Activated T-helper 17 cell treated with anti-CD3 and anti-CD28 coated beads, Interleukin-2, amount 50 U/mL, for 72 hours (primary cell): ENCODE data around the gene C6orf62. TPM values are rescaled to one million over a fixed set of nuclear protein-coding genes. Genes with fewer than 3 reads are reported as not detected.
"Not testable (repeated sequence)": the region's sequence is repeated elsewhere in the genome, so short reads cannot be mapped to it uniquely, and the experiment has no call there.

Experiments
- ATAC-seq: fragments of 150-1000 bp; cut with Tn5 transposase; replicated peaks from 2 replicates; pipeline ENCODE4 v1.10.0; 2021; ENCODE audit warnings: mild to moderate bottlenecking, moderate library complexity
- H3K27ac Mint-ChIP-seq: one replicate; pipeline ENCODE4 v1.8.0; 2022; ENCODE audit warnings: mixed read lengths
- H3K27me3 Mint-ChIP-seq: one replicate; pipeline ENCODE4 v1.8.0; 2022; ENCODE audit warnings: mixed read lengths
- H3K36me3 Mint-ChIP-seq: one replicate; pipeline ENCODE4 v1.8.0; 2022; ENCODE audit warnings: low read depth, mild to moderate bottlenecking, mixed read lengths
- H3K4me1 Mint-ChIP-seq: one replicate; pipeline ENCODE4 v1.8.0; 2022; ENCODE audit warnings: mixed read lengths
- H3K4me3 Mint-ChIP-seq: one replicate; pipeline ENCODE4 v1.8.0; 2022; ENCODE audit warnings: mild to moderate bottlenecking, mixed read lengths
- H3K9me3 Mint-ChIP-seq: one replicate; pipeline ENCODE4 v1.8.0; 2022; ENCODE audit warnings: mixed read lengths
- total RNA-seq, 2 donors: library from RNA; stranded (reverse); gene quantifications; one replicate each; pipeline ENCODE4 v1.2.3, GENCODE V29; 2022

C6orf62 gene
- total RNA-seq, 2 donors from 2014 or later = 106 to 185 TPM

GRCh38 chr6:24695635-24696034 is 23.3 kb downstream of the C6orf62 start:
- peaks cover 29% of the 10 kb centered on the region for H3K36me3 Mint-ChIP-seq
- H3K4me1 Mint-ChIP-seq = peaks cover 31% of the 10 kb centered on the region
- peak overlapping the region; percentile 61 for H3K4me3 Mint-ChIP-seq
- not testable (repeated sequence) for H3K27me3 Mint-ChIP-seq, H3K9me3 Mint-ChIP-seq
- H3K27ac Mint-ChIP-seq = peak overlapping the region; percentile 72
- ATAC-seq = peak; percentile 30

- peaks cover 31% of the 10 kb centered on the region for H3K4me1 Mint-ChIP-seq
- peaks cover 15% of the 10 kb centered on the region for H3K36me3 Mint-ChIP-seq
- no peak overlapping the region for H3K27ac Mint-ChIP-seq
- H3K4me3 Mint-ChIP-seq = no peak overlapping the region
- no peaks in the 10 kb centered on the region for H3K9me3 Mint-ChIP-seq
- no peak for ATAC-seq
- H3K27me3 Mint-ChIP-seq = no peaks in the 10 kb centered on the region
These were observed 24.8 kb downstream of the C6orf62 start for GRCh38 chr6:24694198-24694597.

DNA sequence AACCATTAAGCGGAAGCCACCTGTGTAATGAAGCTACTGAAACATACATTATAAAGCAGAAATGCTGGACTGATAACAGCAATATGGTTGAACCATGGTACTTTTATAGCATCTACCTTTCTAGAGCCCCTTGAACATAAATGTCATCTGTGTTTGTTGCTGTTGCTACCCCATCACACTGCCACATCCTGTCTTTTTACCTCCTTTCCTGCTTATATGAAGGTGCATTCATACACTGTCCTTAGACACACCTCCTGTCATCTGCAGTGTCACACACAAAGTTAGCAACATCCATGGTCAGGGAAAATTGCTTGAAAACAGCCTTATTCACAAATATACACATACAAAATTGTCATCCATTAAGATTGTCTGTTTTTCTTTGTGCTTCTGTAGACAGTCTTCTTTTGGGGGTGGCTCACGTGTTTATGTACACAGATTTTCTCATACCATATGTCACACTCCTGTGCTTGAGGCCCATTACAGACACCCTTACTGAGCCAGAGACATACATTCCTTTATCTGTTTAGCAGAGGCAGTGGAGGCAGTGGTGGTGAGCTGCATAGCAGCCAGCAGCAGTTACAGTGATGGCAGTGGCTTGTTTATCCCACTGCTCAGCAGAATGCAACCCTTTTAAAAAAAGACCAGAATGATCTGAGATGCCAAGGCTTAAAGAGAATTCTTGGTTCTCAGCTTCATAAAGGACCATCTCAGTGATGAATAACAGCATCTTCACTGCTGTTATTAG is 25.9 kb downstream of the C6orf62 start:
- Mint-ChIP-seq H3K4me1 (peaks cover 26% of the 10 kb centered on the region), H3K27ac (no peak overlapping the region), H3K36me3 (peaks cover 15% of the 10 kb centered on the region), H3K27me3 (no peaks in the 10 kb centered on the region), H3K9me3 (no peaks in the 10 kb centered on the region), H3K4me3 (no peak overlapping the region)
- ATAC-seq = no peak

DNA sequence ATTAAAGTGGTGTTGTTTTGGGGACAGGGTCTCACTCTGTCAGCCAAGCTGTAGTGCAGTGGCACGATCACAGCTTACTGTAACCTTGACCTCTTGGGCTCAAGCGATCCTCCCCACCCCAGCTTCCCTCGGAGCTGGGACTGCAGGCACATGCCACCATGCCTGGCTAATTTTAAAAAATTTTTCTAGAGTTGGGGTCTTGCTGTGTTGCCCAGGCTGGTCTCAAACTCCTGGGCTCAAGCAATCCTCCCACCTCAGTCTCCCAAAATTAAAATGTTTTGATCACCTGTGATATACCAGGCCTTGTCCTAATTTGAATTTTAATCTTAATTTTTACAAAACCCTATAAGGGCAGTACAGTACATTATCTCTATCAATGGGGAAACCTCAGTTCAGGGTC is 26.5 kb downstream of the C6orf62 start:
- ATAC-seq = no peak
- Mint-ChIP-seq H3K27me3 (no peaks in the 10 kb centered on the region), H3K4me3 (no peak overlapping the region), H3K9me3 (no peaks in the 10 kb centered on the region), H3K4me1 (peaks cover 22% of the 10 kb centered on the region), H3K36me3 (peaks cover 14% of the 10 kb centered on the region), H3K27ac (peak overlapping the region; percentile 47)

DNA sequence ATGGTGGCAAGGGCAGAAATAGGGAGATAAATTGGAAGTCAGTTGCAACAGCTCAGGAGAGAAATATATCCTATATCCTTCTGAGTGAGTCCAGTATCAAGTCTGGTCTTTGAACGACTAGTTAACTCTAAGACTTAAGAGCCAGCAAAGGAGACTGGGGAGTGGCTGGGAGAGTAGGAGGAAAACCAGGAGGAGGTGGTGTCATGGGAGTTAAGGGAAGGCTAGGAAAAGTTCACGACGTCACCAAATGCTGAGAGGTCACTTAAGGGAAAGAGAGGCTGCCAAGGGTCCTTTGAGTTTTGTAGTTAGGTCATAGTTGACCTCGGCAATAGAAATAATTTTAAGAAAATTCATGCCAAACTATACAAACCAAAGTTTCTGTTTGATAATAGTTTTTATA is 27.0 kb downstream of the C6orf62 start:
- no peak overlapping the region for H3K4me3 Mint-ChIP-seq
- peaks cover 22% of the 10 kb centered on the region for H3K4me1 Mint-ChIP-seq
- H3K9me3 Mint-ChIP-seq = no peaks in the 10 kb centered on the region
- no peak for ATAC-seq
- peaks cover 18% of the 10 kb centered on the region for H3K36me3 Mint-ChIP-seq
- peak overlapping the region; percentile 47 for H3K27ac Mint-ChIP-seq
- no peaks in the 10 kb centered on the region for H3K27me3 Mint-ChIP-seq

- H3K4me3 Mint-ChIP-seq = no peak overlapping the region
- no peaks in the 10 kb centered on the region for H3K27me3 Mint-ChIP-seq
- no peak for ATAC-seq
- peaks cover 19% of the 10 kb centered on the region for H3K36me3 Mint-ChIP-seq
- peak overlapping the region; percentile 47 for H3K27ac Mint-ChIP-seq
- H3K4me1 Mint-ChIP-seq = peaks cover 22% of the 10 kb centered on the region
- no peaks in the 10 kb centered on the region for H3K9me3 Mint-ChIP-seq
These were observed 27.4 kb downstream of the C6orf62 start for GRCh38 chr6:24691550-24691949.

- no peak overlapping the region for H3K4me3 Mint-ChIP-seq
- no peaks in the 10 kb centered on the region for H3K9me3 Mint-ChIP-seq
- peak overlapping the region; percentile 47 for H3K27ac Mint-ChIP-seq
- H3K4me1 Mint-ChIP-seq = peaks cover 14% of the 10 kb centered on the region
- peaks cover 19% of the 10 kb centered on the region for H3K36me3 Mint-ChIP-seq
- ATAC-seq = no peak
- no peaks in the 10 kb centered on the region for H3K27me3 Mint-ChIP-seq
These were observed 28.4 kb downstream of the C6orf62 start for GRCh38 chr6:24690593-24690992.

DNA sequence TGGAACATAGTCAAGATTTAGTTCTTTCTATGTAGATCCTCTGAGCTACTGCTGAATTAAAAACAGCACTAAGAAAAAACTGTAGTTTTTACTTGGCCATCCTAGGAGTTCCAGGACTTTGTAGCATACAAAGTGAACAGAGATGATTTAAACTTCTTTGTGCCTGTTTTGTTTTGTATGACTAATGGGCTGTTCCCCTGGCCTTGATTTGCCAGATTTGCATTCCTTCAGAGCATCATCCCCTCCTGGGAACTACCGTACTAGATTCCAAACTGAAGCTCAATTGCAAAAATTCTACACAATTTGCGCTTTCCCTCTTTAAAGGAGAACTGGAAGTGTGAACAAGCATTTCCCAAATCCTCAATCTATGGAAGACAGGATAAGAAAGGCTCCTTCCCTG is 29.0 kb downstream of the C6orf62 start:
- H3K9me3 Mint-ChIP-seq = no peaks in the 10 kb centered on the region
- H3K27me3 Mint-ChIP-seq = no peaks in the 10 kb centered on the region
- peaks cover 19% of the 10 kb centered on the region for H3K36me3 Mint-ChIP-seq
- H3K4me1 Mint-ChIP-seq = peaks cover 10% of the 10 kb centered on the region
- H3K4me3 Mint-ChIP-seq = no peak overlapping the region
- no peak overlapping the region for H3K27ac Mint-ChIP-seq
- no peak for ATAC-seq

GRCh38 chr6:24686946-24687345 is 32.0 kb downstream of the C6orf62 start:
- no peak for ATAC-seq
- Mint-ChIP-seq H3K27me3 (no peaks in the 10 kb centered on the region), H3K4me3 (no peak overlapping the region), H3K4me1 (peaks cover 3% of the 10 kb centered on the region), H3K9me3 (no peaks in the 10 kb centered on the region), H3K36me3 (peaks cover 19% of the 10 kb centered on the region), H3K27ac (no peak overlapping the region)

DNA sequence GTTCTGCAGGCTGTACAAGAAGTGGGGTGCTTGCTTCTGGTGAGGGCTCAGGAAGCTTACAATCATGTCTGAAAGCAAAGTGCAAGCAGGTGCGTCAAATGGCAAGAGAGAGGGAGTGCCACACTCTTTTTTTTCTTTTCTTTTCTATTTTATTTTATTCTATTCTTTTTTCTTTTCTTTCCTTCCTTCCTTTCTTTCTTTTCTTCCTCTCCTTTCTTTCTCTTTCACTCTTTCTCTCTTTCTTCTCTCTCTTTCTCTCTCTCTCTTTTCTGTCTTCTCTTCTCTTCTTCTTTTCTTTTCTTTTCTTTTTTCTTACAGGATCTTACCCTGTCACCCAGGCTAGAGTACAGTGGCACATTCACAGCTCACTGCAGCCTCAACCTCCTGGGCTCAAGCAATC is 32.5 kb downstream of the C6orf62 start:
- no peak for ATAC-seq
- H3K9me3 Mint-ChIP-seq = no peaks in the 10 kb centered on the region
- H3K27me3 Mint-ChIP-seq = no peaks in the 10 kb centered on the region
- no peak overlapping the region for H3K27ac Mint-ChIP-seq
- no peak overlapping the region for H3K4me3 Mint-ChIP-seq
- H3K36me3 Mint-ChIP-seq = peaks cover 19% of the 10 kb centered on the region
- no peaks in the 10 kb centered on the region for H3K4me1 Mint-ChIP-seq

GRCh38 chr6:24683297-24684296 is 35.4 kb downstream of the C6orf62 start:
- ATAC-seq = no peak
- no peaks in the 10 kb centered on the region for H3K27me3 Mint-ChIP-seq
- H3K36me3 Mint-ChIP-seq = peaks cover 16% of the 10 kb centered on the region
- H3K4me3 Mint-ChIP-seq = no peak overlapping the region
- H3K9me3 Mint-ChIP-seq = no peaks in the 10 kb centered on the region
- no peak overlapping the region for H3K27ac Mint-ChIP-seq
- no peaks in the 10 kb centered on the region for H3K4me1 Mint-ChIP-seq

- no peak for ATAC-seq
- Mint-ChIP-seq H3K27ac (no peak overlapping the region), H3K4me1 (no peaks in the 10 kb centered on the region), H3K27me3 (no peaks in the 10 kb centered on the region), H3K36me3 (no peaks in the 10 kb centered on the region), H3K4me3 (no peak overlapping the region), H3K9me3 (no peaks in the 10 kb centered on the region)
These were observed 38.4 kb downstream of the C6orf62 start for GRCh38 chr6:24680582-24680981.

DNA sequence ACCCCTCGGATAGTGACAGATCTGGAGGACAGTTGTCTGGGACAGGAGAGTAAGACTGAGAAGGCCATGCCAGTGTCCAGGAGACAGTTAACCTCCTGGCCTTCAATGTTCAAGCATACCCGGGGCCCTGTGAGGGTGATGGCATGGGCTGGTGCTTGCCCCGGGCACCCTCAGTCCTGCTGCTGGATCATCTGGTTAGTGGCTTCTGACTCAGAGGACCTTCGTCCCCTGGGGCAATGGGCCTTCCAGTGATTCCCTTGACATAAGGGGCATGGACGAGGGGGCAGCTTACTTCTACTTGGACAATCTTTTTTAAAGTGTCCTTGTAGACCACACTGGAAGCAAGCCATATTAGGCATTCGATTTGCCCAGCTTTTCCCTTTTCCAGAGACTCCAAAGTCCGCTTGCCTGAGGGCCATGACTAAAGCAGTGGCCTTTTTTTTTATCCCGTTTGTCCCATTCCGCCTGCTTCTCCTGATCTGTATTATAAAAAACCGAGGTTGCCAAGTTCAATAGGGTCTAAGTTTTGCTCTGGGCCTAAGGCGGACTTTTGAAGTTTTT is 40.1 kb downstream of the C6orf62 start:
- H3K9me3 Mint-ChIP-seq, H3K27me3 Mint-ChIP-seq, H3K27ac Mint-ChIP-seq, ATAC-seq, H3K4me1 Mint-ChIP-seq, H3K4me3 Mint-ChIP-seq, H3K36me3 Mint-ChIP-seq: not testable (repeated sequence)

DNA sequence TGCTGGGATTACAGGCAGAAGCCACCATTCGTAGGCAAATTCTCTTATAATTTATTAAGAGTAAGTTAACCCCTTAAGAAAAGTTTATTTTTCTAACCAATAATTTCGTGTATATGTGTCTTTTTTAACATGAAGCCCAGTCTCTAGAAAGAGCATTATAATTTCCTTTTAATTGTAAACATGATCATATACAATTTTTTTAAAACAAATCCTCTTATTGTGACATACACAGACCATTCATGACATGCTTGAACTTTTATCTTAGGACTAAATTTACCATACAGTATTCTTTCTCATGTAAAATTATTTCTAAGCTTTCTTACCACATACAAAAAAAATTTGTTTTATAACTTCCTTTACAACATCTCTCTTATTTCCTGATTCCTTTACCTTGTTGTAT is 45.3 kb downstream of the C6orf62 start:
- H3K27me3 Mint-ChIP-seq = no peaks in the 10 kb centered on the region
- H3K4me3 Mint-ChIP-seq = no peak overlapping the region
- no peak overlapping the region for H3K27ac Mint-ChIP-seq
- H3K9me3 Mint-ChIP-seq = no peaks in the 10 kb centered on the region
- H3K4me1 Mint-ChIP-seq = peaks cover 5% of the 10 kb centered on the region
- peaks cover 12% of the 10 kb centered on the region for H3K36me3 Mint-ChIP-seq
- no peak for ATAC-seq
